HepG2 (cell line): ENCODE results near the gene C1orf116. TPM values are rescaled to one million over a fixed set of nuclear protein-coding genes. Genes with fewer than 3 reads are reported as not detected.

Source experiments
- ATAC-seq: fragments of 200-7000 bp; cut with Tn5 transposase; 3 replicates; pipeline ENCODE4 v1.9.1; 2020; ENCODE audit warnings: mild to moderate bottlenecking, moderate library complexity
- BruUV-seq: library from RNA; stranded (reverse); fragments of 400-500 nt; replicated peaks from 2 replicates; lab custom pipeline; 2021; lab: Mats Ljungman, UMichigan
- CTCF ChIA-PET: fragments of 300-600 bp; formaldehyde crosslinking; extraction: SDS; loops from one replicate; lab custom pipeline; 2021; ENCODE audit warnings: low total read pairs, inconsistent platforms, low intra/inter-chr PET ratio; lab: Yijun Ruan, JAX
- POLR2A ChIA-PET: fragments of 350-600 bp; sonication (Branson Sonifier 250); formaldehyde crosslinking; loops from one replicate; lab custom pipeline; 2020; ENCODE audit warnings: antibody characterized with exemption, inconsistent platforms; lab: Yijun Ruan, JAX
- DNase-seq: peaks from one replicate; pipeline ENCODE4 v3.0.0-alpha.2; 2015; ENCODE audit warnings: low spot score
- FAIRE-seq: peaks from 3 replicates; lab custom pipeline; 2011; peaks lifted over from hg19 to GRCh38; lab: Jason Lieb, UNC
- H2AFZ ChIP-seq: one replicate; pipeline ENCODE4 v1.6.1; 2011; ENCODE audit warnings: low read length, inconsistent platforms
- H3K27ac ChIP-seq: fragments of 300-600 bp; 3 replicates; pipeline ENCODE4 v1.8.0; 2011; ENCODE audit warnings: mixed run types, mild to moderate bottlenecking, mixed read lengths, low read length, inconsistent platforms; ENCODE audit not compliant: insufficient read depth; ENCODE audit errors: extremely low read length
- H3K27me3 ChIP-seq, 2 experiments: fragments of 200-600 bp in 1 of 2; 2 replicates in 1 of 2; 3 replicates in 1 of 2; pipeline versions ENCODE4 v1.6.0 to v1.8.0; 2011; ENCODE audit warnings: low read length in 2 of 2, mild to moderate bottlenecking in 2 of 2, moderate library complexity in 2 of 2, inconsistent platforms in 1 of 2; ENCODE audit not compliant: insufficient read depth in 2 of 2, control insufficient read depth in 1 of 2
- H3K36me3 ChIP-seq, 2 experiments: fragments of 200-600 bp in 1 of 2; replicated peaks in 1 of 2; 2 replicates in 1 of 2; 3 replicates in 1 of 2; pipeline versions ENCODE4 v1.5.1 to v1.8.0; 2011; ENCODE audit warnings: low read length in 2 of 2, inconsistent platforms in 1 of 2; ENCODE audit not compliant: insufficient read depth in 2 of 2, control insufficient read depth in 1 of 2
- H3K4me1 ChIP-seq: 2 replicates; pipeline ENCODE4 v1.5.1; 2012; ENCODE audit warnings: low read length, inconsistent platforms; ENCODE audit not compliant: insufficient read depth
- H3K4me2 ChIP-seq: 2 replicates; pipeline ENCODE4 v1.6.0; 2011; ENCODE audit warnings: low read depth, low read length, inconsistent platforms
- H3K4me3 ChIP-seq, 3 experiments: fragments of 200-600 bp in 1 of 3; sonication (generic), shearing (Covaris generic) in 1 of 3; replicated peaks in 1 of 3; 2 replicates each; pipeline ENCODE4 v1.5.1; 2011 to 2016; ENCODE audit warnings: low read length in 3 of 3, inconsistent platforms in 2 of 3, low read depth in 2 of 3, mild to moderate bottlenecking in 2 of 3, control low read depth in 1 of 3, mixed read lengths in 1 of 3; ENCODE audit not compliant: insufficient read depth in 1 of 3
- H3K79me2 ChIP-seq: one replicate; pipeline ENCODE4 v1.6.1; 2011; ENCODE audit warnings: low read length, inconsistent platforms; ENCODE audit not compliant: insufficient read depth
- H3K9ac ChIP-seq: 2 replicates; pipeline ENCODE4 v1.6.0; 2011; ENCODE audit warnings: mild to moderate bottlenecking, low read depth, low read length, inconsistent platforms; ENCODE audit not compliant: insufficient read depth
- H3K9me3 ChIP-seq: 2 replicates; pipeline ENCODE4 v1.5.1; 2012; ENCODE audit warnings: mild to moderate bottlenecking, low read length
- H4K20me1 ChIP-seq: 2 replicates; pipeline ENCODE4 v1.6.0; 2011; ENCODE audit warnings: inconsistent platforms, mild to moderate bottlenecking, low read length, moderate library complexity; ENCODE audit not compliant: insufficient read depth
- CTCF ChIP-seq: sonication (generic); formaldehyde crosslinking; IDR thresholded peaks from 2 replicates; pipeline ENCODE4 v1.5.0; 2020; ENCODE audit warnings: mild to moderate bottlenecking, missing genetic modification reagents, moderate library complexity
- ESRRA ChIP-seq: sonication (generic); formaldehyde crosslinking; IDR thresholded peaks from 2 replicates; pipeline ENCODE4 v1.5.1; 2020; ENCODE audit warnings: mild to moderate bottlenecking, low read depth, missing genetic modification reagents
- FOXK1 ChIP-seq: sonication (generic); formaldehyde crosslinking; IDR thresholded peaks from 2 replicates; pipeline ENCODE4 v1.4.0; 2020; ENCODE audit warnings: low read depth, missing genetic modification reagents, borderline replicate concordance
- GFI1 ChIP-seq: sonication (generic); formaldehyde crosslinking; IDR thresholded peaks from 2 replicates; pipeline ENCODE4 v1.5.0; 2020; ENCODE audit warnings: missing genetic modification reagents, mild to moderate bottlenecking, borderline replicate concordance
- HMGA1 ChIP-seq: sonication (generic); formaldehyde crosslinking; conservative IDR thresholded peaks from 2 replicates; pipeline ENCODE4 v1.4.0; 2020; ENCODE audit warnings: missing genetic modification reagents
- KMT2B ChIP-seq: IDR thresholded peaks from 2 replicates; pipeline ENCODE4 v1.6.1; 2016; ENCODE audit warnings: missing genetic modification reagents, missing compliant biosample characterization
- SATB2 ChIP-seq: sonication (generic); formaldehyde crosslinking; IDR thresholded peaks from 2 replicates; pipeline ENCODE4 v1.5.0; 2020; ENCODE audit warnings: missing genetic modification reagents
- SKIL ChIP-seq: sonication (generic); formaldehyde crosslinking; IDR thresholded peaks from 2 replicates; pipeline ENCODE4 v1.8.0; 2022; ENCODE audit warnings: missing genetic modification reagents, mild to moderate bottlenecking, moderate library complexity, borderline replicate concordance
- SMC3 ChIP-seq: IDR thresholded peaks from 2 replicates; pipeline ENCODE4 v1.6.1; 2011; ENCODE audit warnings: low read length, improper control_type of control experiment
- TERF1 ChIP-seq: sonication (generic); formaldehyde crosslinking; IDR thresholded peaks from 2 replicates; pipeline ENCODE4 v1.8.0; 2022; ENCODE audit warnings: mild to moderate bottlenecking, missing genetic modification reagents, moderate library complexity
- TOE1 ChIP-seq: sonication (generic); formaldehyde crosslinking; IDR thresholded peaks from 2 replicates; pipeline ENCODE4 v1.4.0; 2020; ENCODE audit warnings: mild to moderate bottlenecking, missing genetic modification reagents
- ZBTB7B ChIP-seq: sonication (generic); formaldehyde crosslinking; IDR thresholded peaks from 2 replicates; pipeline ENCODE4 v1.4.0; 2020; ENCODE audit warnings: missing genetic modification reagents
- ZFP90 ChIP-seq: sonication (generic); formaldehyde crosslinking; IDR thresholded peaks from 2 replicates; pipeline ENCODE4 v1.8.0; 2022; ENCODE audit warnings: missing genetic modification reagents, mild to moderate bottlenecking, inconsistent platforms, borderline replicate concordance
- ZNF136 ChIP-seq: sonication (generic); formaldehyde crosslinking; IDR thresholded peaks from 2 replicates; pipeline ENCODE4 v1.8.1; 2022; ENCODE audit warnings: low read depth, mild to moderate bottlenecking, moderate library complexity, missing genetic modification reagents
- ZNF326 ChIP-seq: sonication (generic); formaldehyde crosslinking; IDR thresholded peaks from 2 replicates; pipeline ENCODE4 v1.4.0; 2020; ENCODE audit warnings: missing genetic modification reagents, borderline replicate concordance
- ZNF816 ChIP-seq: sonication (generic); formaldehyde crosslinking; IDR thresholded peaks from 2 replicates; pipeline ENCODE4 v1.8.0; 2022; ENCODE audit warnings: missing genetic modification reagents, mild to moderate bottlenecking, borderline replicate concordance
- WGBS: methylation state at CpG from one replicate; pipeline ENCODE4 v1.1.6; 2017; ENCODE audit warnings: low lambda C conversion rate; 5-methylcytosine and 5-hydroxymethylcytosine counted together
- in situ Hi-C: cut with HindIII; loops from 2 replicates; pipeline ENCODE4 v1.10.0; 2017; ENCODE audit warnings: low pct_unique_long_range_greater_than_20kb; ENCODE audit not compliant: extremely low pct_ligation_motif_present
- intact Hi-C: fragments of 100-400 bp; cut with micrococcal nuclease; formaldehyde crosslinking; loops from one replicate; pipeline ENCODE4 v1.10.0; 2022; ENCODE audit not compliant: unreplicated experiment
- polyA plus RNA-seq, 8 experiments: library from polyadenylated mRNA; depleted of rRNA in 3 of 8; stranded (reverse) in 7 of 8; unstranded in 1 of 8; fragments of >200 nt; fragmentation: Illumina TruSeq in 4 of 8; extraction: Trizol in 4 of 8; gene quantifications; 2 replicates each; pipeline versions ENCODE4 v1.2.1 to v1.2.3, GENCODE V29; 2011 to 2016; ENCODE audit warnings: low read depth in 4 of 8, missing spikeins in 1 of 8, mixed read lengths in 1 of 8; ENCODE audit not compliant: insufficient read depth in 1 of 8
- total RNA-seq, 5 experiments: library from RNA; depleted of rRNA; stranded (reverse); fragments of >200 nt; fragmentation: Illumina TruSeq; extraction: Trizol; gene quantifications; 2 replicates each; pipeline ENCODE4 v1.2.3, GENCODE V29; 2016; ENCODE audit warnings: low read depth in 1 of 5
- TF ChIP-seq, protein P1 (sequence below), 2 experiments: sonication (generic) in 1 of 2; formaldehyde crosslinking in 1 of 2; IDR thresholded peaks; 2 replicates each; pipeline versions ENCODE4 v1.4.0 to v1.6.1; 2018 to 2020; ENCODE audit warnings: missing genetic modification reagents in 2 of 2, borderline replicate concordance in 1 of 2, low read depth in 1 of 2, mild to moderate bottlenecking in 1 of 2, missing biosample characterization in 1 of 2

C1orf116 gene
- total and polyA plus RNA-seq, 2 of the 13 experiments (the other 11 are each of a cell fraction or from before 2014, with no cell fraction given): 0.51 to 0.95 TPM

DNA sequence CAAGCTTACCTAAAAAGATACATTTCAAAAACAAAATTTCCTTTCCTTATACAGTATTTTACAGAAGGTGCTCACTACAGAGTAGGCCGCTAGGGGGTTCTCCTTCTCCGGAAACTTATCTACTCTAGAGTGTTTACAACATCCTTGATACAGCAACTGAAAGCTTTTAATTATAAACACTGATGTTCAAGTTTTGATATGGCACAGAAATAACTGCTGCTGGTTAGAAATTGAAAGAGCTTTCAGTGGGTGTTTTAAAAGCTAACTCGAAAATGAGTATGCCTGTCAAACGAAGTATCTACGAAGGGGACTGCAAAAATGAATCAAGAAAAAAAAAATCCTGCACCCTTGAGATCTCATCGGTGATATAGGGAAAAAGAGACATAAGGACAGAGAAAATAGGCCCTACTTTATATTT lies 17.4 kb upstream of the C1orf116 start:
- H3K36me3 ChIP-seq: peaks cover 0 to 10% of the 10 kb centered on the region in 2 experiments; a peak in 1 of 5 replicates
- no peak for FAIRE-seq
- peak overlapping the region; percentile 95 to 98 (median 96) for H3K4me3 ChIP-seq
- peak; percentile 38 for DNase-seq
- H3K27ac ChIP-seq: peak overlapping the region; percentile 90
- peaks cover 54% of the 10 kb centered on the region for H3K79me2 ChIP-seq
- peak overlapping the region; percentile 94 for H3K9ac ChIP-seq
- ChIA-PET POLR2A (interaction anchor here (2.0 kb wide), 1 partner anchor 18 kb away, joined by 6 read pairs; the partner anchor contains the start of gene C1orf116), CTCF (interaction anchor here (1.4 to 3.2 kb wide), 2 partner anchors 27 to 450 kb away, joined by 3 to 14 read pairs; no protein-coding TSS in a partner anchor)
- in situ Hi-C loops (no loop called here), intact Hi-C loops (loop anchor here (1.0 to 2.0 kb wide), 3 partner anchors 17 to 45 kb away; partner anchors contain the start of gene C1orf116)
- BruUV-seq: TSS peak; percentile 46
- WGBS: 2% methylated on average over 6 of the region's 6 CpGs
- no peak for ATAC-seq
- no peak overlapping the region for H2AFZ ChIP-seq
- peaks cover 62% of the 10 kb centered on the region for H3K4me1 ChIP-seq
- H3K9me3 ChIP-seq: no peaks in the 10 kb centered on the region
- H4K20me1 ChIP-seq: no peaks in the 10 kb centered on the region; the same call in none of the 2 replicates
- peak overlapping the region; percentile 98 for H3K4me2 ChIP-seq
- H3K27me3 ChIP-seq: no peaks in the 10 kb centered on the region; a peak in 1 of 5 replicates
- TF ChIP-seq ESRRA (CRISPR knock-in tag) (no peak), FOXK1 (CRISPR knock-in tag) (no peak), ZBTB7B (CRISPR knock-in tag) (no peak), CTCF (CRISPR knock-in tag) (peak; percentile 59), SKIL (no peak), SMC3 (peak; percentile 53; the same call in 1 of the 2 replicates), TERF1 (CRISPR knock-in tag) (no peak), KMT2B (CRISPR knock-in tag) (no peak), GFI1 (CRISPR knock-in tag) (0 out of 2 replicates have a peak, but pooled peaks have one; percentile 14), ZNF816 (CRISPR knock-in tag) (no peak), TOE1 (CRISPR knock-in tag) (0 out of 2 replicates have a peak, but pooled peaks have one; percentile 62), ZNF326 (CRISPR knock-in tag) (no peak), ZNF136 (CRISPR knock-in tag) (no peak), ZFP90 (CRISPR knock-in tag) (no peak), SATB2 (CRISPR knock-in tag) (no peak), HMGA1 (CRISPR knock-in tag) (no peak)
- TF ChIP-seq, protein P1, sequence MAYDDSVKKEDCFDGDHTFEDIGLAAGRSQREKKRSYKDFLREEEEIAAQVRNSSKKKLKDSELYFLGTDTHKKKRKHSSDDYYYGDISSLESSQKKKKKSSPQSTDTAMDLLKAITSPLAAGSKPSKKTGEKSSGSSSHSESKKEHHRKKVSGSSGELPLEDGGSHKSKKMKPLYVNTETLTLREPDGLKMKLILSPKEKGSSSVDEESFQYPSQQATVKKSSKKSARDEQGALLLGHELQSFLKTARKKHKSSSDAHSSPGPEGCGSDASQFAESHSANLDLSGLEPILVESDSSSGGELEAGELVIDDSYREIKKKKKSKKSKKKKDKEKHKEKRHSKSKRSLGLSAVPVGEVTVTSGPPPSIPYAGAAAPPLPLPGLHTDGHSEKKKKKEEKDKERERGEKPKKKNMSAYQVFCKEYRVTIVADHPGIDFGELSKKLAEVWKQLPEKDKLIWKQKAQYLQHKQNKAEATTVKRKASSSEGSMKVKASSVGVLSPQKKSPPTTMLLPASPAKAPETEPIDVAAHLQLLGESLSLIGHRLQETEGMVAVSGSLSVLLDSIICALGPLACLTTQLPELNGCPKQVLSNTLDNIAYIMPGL (CRISPR knock-in tag; IDR thresholded peaks at IDR 0.05; ENCODE audit: borderline replicate concordance in 1 of 2, low read depth in 1 of 2): peak in 1 of 2 experiments; percentile 35; a peak in 1 of 4 replicates
